ENCODE measurements around the gene RRAS.
"Not testable (repeated sequence)": the region's sequence is repeated elsewhere in the genome, so short reads cannot be mapped to it uniquely, and the experiment has no call there.

The RRAS gene

DNA sequence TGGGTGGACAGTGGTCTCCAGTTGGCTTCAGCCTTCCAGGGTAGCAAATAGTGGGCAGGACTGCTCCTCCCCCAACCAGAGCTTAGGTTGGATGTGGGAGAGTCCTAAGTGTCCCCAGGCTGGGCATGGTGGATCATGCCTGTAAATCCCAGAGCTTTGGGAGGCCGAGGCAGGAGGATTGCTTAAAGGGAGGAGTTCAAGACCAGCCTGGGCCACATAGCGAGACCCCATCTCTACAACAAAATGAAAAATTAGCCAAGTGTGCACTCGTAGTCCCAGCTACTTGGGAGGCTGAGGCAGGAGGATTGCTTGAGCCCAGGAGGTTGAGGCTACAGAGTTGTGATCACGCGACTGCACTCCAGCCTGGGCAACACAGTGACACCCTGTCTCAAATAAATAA, 7.4 kb downstream of the RRAS start:
- no peak for DNase-seq (ENCODE audit: low read depth, low spot score)

DNA sequence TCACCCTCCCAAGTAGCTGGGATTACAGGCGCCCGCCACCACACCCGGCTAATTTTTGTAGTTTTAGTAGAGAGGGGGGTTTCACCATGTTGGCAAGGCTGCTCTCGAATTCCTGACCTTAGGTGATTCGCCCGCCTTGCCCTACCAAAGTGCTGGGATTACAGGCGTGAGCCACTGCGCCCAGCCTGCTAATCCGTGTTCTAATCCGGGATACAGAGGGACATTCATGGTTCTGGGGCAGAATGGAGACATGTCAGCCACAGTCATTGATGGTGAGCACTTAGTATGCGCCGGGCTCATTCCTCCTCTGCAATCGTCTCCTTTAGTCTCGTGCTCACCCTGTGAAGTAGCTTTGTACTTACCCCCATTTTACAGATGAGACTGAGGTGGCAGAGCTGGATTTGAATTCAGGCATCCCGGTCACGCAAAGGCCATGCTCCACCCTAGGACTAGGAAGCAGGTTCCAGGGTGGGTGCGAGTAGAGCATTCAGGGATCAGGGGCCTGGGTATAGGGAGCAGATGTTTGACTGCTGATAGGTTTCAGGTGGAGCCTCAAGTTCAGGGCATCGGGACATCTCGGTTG, 8.2 kb downstream of the RRAS start:
- DNase-seq (ENCODE audit: low read depth, low spot score): no peak

DNA sequence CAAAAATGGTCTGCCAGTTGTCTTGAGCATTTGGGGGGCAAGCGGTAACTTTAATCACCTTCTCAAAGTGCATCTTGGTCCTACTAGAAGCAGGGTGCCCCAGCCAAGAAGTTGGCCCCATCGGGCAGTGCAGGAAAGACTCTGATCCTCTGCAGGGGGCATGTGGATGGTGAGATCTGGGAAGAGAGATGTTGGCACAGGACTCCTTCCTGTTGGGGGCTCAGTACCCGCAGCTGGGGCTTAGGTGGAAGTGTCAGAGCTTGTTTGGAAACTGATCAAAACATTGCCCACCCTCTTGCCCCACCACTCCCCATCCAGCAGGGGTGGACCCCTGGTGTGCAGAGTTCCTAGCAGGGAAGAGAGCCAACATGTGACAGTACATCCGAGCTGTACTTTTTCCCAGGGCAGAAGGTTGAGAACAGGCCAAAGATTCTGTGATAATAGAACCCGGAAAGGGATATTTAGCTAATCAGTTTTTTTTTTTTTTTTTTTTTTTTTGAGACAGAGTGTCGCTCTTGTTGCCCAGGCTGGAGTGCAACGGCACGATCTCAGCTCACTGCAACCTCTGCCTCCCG, 8.8 kb downstream of the RRAS start:
- peak; percentile 12 for DNase-seq (ENCODE audit: low read depth, low spot score)

DNA sequence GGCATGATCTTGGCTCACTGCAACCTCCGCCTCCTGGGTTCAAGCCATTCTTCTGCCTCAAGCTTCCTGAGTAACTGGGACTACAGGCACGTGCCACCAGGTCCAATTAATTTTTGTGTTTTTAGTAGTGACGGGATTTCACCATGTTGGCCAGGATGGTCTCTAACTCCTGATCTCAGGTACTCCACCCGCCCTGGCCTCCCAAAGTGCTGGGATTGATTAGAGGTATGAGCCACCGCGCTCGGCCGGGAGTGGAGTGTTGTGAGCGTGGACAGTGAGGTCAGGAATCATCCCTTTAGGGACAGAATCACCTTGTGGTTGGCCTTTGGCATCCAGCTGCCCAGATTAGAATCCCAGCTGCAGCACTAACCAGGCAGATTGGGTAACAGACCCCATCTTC, 10.3 kb downstream of the RRAS start:
- DNase-seq (ENCODE audit: low read depth, low spot score): no peak

DNA sequence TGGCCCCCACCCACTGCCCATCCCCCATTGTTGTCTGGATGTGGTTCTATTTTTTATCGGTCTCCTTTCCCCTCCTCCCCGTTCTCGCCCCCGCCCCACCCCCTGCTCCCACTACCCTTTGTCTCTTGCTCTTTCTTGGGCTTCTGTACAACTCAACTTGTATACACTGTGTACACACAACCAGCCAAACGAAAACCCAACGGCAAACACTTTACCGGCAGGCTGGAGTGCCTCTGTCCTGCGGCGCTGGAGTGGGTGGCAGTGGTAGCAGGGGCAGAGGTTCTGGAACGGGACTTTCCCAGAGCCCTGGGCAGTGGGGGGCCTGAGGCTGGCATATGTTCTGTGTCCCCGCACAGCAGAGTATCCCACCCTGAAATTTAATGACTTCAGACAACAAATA, 13.7 kb downstream of the RRAS start:
- DNase-seq (ENCODE audit: low read depth, low spot score): no peak

DNA sequence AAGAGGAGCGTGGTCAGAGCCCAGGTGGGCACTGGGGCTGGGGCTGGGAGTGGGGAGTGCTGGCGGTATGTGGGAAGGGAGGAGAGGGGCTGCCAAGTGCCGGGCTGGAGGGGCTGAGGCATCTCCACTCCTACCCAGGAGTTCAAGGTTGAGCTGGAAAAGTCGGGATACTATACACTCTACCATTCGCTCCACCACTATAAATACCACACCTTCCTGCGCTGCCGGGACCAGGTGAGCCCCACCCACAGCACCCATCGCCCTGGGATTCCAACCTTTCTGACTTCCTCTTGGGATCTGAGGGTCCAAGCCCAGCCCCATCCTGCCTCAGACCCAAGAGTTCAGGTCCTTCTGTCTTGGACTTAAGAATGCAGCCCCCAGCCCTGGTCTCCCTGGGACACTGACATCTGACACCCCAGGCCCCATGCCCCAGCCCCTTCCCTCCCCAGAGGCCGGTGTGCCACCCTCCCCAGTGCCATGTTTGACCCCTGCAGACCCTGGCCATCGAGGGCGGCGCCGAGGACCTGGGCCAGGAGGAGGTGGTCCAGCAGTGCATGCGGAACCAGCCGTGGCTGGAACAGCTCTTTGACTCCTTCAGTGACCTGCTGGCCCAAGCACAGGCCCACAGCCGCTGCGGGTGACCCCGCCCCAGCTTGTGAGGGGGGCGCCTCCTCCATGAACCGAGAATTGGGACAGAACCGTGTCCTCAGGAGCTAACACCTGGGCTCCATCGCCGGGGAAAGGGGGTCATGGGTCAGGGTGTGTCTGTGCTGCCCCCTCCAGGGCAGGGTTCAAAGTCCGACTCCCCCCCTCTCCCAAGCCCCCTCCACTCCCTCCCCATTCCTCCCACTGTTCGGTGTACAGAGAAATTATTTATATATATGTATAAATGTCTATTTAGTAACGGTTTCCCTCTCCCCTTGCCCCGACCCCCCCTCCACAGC, 14.7 kb downstream of the RRAS start:
- no peak for DNase-seq (ENCODE audit: low read depth, low spot score)

DNA sequence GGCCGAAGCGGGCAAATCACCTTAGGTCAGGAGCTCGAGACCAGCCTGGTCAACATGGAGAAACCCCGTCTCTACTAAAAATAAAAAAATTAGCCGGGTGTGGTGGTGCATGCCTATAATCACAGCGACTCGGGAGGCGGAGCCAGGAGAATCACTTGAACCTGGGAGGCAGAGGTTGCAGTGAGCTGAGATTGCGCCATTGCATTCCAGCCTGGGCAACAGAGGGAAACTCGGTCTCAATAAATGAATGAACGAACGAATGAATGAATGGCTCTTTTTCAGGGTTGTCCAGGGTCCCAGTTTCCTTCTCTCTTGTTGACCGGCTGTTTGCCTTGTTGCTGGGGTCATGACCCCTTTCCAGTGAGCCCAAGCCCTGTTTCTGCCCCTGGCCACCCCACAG, 22.1 kb downstream of the RRAS start:
- DNase-seq (ENCODE audit: low read depth, low spot score): not testable (repeated sequence)

DNA sequence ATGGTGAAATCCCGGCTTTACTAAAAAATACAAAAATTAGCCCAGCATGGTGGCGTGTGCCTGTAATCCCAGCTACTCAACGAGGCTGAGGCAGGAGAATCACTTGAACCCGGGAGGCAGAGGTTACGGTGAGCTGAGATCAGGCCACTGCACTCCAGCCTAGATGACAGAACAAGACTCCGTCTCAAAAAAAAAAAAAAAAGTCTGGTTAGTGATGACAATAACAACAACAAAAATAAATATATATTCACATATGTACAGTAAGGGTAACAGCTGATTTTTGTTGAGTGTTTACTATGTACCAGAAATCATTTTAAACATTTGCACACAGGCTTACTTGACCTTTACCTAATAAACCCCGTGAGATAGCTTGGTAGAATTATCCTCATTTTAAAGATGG, 23.0 kb downstream of the RRAS start:
- no peak for DNase-seq (ENCODE audit: low read depth, low spot score)

DNA sequence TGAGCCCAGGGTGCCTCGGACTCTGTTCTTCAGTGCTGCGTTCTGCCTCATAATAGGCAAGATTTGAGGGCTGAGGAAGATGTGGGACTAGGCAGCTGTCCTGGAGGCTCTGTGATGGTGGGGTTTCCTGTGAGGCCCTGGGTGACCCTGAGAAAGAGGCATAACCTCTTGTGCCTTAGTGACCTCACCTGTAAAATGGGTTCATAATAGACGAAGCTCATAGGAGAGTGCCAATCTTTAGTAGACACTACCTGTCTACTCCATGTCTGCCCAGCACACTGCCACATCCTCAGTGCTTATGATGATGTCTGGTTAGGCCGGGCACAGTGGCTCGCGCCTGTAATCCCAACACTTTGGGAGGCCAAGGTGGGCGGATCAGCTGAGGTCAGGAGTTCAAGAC, 23.4 kb downstream of the RRAS start:
- no peak for DNase-seq (ENCODE audit: low read depth, low spot score)

DNA sequence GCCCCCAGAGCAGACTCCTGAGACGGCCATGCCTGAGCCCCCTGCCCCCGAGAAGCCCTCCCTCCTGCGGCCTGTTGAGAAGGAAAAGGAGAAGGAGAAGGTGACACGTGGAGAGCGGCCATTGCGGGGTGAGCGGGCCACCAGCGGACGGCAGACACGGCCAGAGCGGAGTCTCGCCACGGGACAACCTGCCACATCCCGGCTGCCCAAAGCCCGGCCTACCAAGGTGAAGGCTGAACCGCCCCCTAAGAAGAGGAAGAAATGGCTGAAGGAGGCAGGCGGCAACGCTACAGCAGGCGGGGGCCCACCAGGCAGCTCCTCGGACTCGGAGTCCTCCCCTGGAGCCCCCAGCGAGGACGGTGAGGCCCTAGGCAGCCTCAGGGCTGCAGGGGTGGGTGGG, 24.1 kb downstream of the RRAS start:
- no peak for DNase-seq (ENCODE audit: low read depth, low spot score)

DNA sequence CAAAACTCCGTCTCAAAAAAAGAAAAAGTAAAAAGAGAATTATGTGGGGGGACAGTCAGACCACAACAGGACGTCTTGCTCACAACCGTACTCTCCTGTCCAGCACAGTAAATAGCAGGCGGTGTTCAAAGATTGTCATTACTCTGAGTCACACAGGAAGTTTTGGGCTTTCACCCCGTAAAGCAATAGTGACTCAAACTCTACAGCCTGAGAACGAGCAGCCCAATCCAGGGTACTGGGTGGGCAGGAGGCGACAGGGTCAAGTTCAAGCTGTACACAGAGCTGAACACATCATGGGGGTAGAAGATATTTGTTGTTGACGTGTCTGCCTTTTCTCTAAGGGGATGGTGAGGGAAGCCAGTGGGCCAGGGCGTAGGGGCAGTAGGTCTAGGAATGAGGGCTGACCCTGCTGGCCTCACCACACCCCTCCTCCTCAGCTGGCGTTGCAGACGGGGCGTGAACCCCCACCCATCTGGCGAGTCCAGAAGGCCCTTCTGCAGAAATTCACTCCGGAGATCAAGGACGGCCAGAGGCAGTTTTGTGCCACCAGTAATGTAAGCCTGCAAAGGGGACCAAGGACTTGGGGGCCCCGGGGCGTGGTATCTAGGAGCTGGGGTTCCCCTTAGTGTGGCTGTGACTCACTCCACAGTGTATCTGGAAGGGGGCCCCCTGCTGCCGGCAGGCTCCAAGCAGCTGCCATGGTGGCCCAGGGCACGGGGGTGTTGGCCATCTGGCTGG, 25.7 kb downstream of the RRAS start:
- DNase-seq (ENCODE audit: low read depth, low spot score): peak; percentile 71

DNA sequence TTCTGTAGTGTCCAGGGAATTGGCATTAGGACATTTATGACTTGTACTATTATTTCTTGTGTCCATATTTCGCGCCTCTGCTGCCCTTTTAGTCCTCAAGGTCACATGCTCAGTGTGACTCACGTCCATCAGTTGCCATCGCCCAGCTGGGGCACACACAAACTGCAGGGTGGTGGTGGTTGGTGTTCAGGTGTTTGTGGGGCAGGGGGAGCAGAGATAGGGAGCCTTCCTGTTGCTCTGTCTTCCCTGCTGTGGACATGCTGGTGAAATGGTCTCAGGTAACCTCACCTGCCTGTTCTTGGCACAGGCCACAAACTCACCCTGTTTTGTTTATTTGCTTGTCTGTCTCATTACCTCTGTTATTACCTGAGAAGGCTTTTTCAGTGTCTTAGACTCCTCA, 26.6 kb downstream of the RRAS start:
- DNase-seq (ENCODE audit: low read depth, low spot score): peak; percentile 24

DNA sequence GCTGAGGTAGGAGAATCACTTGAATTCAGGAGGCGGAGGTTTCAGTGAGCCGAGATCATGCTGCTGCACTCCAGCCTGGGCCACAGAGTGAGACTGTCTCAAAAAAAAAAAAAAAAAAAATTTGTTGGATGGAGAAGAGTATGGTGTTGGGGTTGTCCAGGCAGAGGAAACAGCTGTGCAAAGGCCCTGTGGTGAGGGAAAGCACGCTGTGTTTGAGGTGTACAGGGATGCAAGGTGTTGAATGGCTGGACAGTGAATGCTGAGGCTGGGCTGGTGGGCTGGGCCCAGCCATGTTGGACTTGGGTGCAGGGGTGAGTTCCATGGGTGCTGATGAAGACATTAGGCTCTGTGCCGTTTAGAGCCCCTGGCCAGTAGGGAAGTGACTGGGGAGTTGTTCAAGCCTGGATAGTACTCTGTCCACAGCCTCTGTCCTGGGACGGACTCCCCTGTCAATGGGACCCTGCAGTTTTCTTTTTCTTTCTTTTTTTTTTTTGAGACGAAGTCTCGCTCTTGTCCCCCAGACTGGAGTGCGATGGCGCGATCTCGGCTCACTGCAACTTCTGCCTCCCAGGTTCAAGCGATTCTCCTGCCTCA, 30.3 kb downstream of the RRAS start:
- no peak for DNase-seq (ENCODE audit: low read depth, low spot score)

DNA sequence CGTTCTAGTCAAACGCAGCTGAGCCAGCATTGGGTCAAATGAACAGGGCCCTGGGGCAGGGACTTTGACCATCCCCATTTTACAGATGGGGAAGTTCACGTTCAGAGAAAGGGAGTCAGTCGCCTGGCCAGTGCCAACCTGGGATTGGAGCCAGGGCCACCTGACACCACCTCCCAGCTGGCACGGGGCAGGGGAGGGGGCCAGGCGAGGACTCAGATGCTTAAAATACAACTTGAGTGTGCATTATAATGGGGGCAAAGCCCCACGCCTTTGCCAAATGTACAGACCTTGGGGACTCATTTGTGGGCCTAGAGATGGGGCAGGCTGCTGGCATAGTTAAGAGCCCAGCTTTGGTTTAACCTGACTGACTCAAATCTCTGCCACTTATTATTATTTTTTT, 34.3 kb downstream of the RRAS start:
- no peak for DNase-seq (ENCODE audit: low read depth, low spot score)

DNA sequence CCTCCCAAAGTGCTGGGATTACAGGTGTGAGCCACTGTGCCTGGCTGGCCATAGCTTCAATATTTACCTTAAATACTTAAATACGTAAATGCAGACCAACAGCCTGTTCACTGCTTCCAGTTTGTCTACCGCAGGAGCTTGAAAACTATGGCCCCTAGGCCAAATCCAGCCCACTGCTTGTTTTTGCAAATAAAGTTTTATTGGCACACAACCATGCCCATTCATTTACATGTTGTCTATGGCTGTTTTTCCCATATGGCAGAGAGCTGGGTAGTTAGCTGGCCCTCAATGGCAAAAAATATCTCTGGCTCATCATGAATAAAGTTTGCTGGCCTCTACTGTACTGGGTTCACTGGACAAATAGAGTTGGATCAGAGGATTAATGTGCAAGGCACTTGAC, 37.1 kb downstream of the RRAS start:
- no peak for DNase-seq (ENCODE audit: low read depth, low spot score)

DNA sequence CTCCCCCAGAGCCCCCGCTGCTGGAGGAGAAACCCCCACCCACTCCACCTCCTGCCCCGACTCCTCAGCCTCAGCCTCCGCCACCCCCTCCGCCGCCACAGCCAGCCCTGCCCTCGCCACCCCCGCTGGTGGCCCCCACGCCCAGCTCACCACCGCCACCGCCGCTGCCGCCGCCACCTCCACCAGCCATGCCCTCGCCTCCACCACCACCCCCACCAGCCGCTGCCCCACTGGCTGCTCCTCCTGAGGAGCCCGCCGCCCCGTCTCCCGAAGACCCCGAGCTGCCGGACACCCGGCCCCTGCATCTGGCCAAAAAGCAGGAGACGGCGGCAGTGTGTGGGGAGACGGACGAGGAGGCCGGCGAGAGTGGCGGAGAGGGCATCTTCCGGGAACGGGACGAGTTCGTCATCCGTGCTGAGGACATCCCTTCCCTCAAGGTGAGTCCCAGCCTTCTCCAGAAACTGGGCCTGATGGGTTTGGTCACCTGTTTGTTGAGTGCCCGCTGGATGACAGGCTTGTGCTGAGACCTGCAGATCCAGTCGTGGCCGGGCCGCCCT, 38.4 kb downstream of the RRAS start:
- no peak for DNase-seq (ENCODE audit: low read depth, low spot score)

DNA sequence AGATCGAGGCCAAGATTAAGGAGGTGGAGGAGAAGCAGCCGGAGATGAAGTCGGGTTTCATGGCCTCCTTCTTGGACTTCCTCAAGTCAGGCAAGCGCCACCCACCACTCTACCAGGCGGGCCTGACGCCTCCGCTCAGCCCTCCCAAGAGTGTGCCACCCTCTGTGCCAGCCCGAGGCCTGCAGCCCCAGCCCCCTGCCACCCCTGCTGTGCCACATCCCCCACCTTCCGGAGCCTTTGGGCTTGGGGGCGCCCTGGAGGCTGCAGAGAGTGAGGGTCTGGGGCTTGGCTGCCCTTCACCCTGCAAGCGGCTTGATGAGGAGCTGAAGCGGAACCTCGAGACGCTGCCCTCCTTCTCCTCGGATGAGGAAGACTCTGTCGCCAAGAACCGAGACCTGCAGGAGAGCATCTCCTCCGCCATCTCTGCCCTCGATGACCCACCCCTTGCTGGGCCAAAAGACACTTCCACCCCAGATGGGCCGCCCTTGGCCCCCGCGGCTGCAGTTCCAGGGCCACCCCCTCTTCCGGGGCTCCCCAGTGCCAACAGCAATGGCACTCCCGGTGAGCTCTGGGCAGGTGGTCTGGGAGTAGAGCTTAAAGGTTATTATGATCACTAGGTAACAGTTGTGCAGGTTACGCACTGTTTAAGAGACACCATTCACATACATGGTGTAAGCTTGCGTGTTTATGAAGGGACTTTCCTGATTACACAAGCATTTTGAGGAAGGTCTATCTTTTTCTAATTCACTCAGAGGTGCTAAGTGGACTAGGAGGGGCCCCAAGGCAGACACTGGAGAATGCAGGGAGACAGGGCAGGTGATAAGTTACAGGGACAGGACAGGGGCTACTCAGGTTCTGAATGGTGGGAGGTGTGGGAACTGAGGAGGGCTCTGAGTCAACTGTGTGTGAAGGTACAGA, 40.3 kb downstream of the RRAS start:
- no peak for DNase-seq (ENCODE audit: low read depth, low spot score)

DNA sequence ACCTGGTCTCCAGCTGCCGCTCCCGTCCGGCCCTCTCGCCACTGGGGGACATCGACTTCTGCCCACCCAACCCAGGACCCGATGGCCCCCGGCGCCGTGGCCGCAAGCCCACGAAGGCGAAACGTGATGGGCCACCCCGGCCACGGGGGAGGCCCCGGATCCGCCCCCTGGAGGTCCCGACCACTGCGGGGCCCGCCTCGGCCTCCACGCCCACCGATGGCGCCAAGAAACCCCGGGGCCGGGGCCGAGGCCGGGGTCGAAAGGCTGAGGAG, 42.3 kb downstream of the RRAS start:
- DNase-seq (ENCODE audit: low read depth, low spot score): no peak

DNA sequence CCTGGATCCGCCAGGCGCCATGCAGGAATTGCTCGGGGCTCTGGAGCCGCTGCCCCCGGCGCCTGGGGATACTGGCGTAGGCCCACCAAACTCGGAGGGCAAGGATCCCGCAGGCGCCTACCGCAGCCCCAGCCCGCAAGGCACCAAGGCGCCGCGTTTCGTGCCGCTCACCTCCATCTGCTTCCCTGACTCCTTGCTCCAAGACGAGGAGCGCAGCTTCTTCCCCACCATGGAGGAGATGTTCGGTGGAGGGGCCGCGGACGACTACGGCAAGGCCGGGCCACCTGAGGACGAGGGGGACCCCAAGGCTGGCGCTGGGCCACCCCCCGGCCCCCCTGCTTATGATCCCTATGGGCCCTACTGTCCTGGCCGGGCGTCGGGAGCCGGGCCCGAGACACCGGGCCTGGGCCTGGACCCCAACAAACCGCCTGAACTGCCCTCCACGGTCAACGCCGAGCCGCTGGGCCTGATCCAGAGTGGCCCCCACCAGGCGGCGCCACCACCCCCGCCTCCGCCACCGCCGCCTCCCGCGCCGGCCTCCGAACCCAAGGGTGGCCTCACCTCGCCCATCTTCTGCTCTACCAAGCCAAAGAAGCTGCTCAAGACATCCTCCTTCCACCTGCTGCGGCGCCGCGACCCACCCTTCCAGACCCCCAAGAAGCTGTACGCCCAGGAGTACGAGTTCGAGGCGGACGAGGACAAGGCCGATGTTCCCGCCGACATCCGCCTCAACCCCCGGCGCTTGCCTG, 42.8 kb downstream of the RRAS start:
- DNase-seq (ENCODE audit: low read depth, low spot score): no peak

DNA sequence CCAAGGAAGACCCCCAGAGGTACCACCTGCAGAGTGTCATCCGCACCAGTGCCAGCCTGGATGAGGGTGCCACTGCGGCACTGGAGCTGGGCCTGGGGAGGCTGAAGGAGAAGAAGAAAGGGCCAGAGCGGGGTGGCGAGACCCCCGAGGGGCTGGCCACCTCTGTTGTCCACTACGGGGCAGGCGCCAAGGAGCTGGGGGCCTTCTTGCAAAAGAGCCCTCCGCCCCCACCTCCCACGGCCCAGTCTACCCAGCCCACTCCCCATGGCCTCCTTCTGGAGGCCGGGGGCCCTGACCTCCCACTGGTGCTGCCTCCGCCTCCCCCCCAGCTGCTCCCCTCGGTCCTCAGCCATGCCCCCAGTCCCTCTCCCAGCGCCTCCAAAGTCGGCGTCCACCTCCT, 43.5 kb downstream of the RRAS start:
- no peak for DNase-seq (ENCODE audit: low read depth, low spot score)
